ENCODE data around the gene SSU72. TPM values are rescaled to one million over a fixed set of nuclear protein-coding genes. Genes with fewer than 3 reads are reported as not detected.

SSU72 gene
- polyA plus RNA-seq, 1 donor (not counting 4 experiments of a cell fraction or from before 2014, with no cell fraction given), result 79.7 TPM

- no peaks in the 10 kb centered on the region for H3K27me3 ChIP-seq (ENCODE audit: control insufficient read depth, extremely low read depth, insufficient read depth, low read length)
- no peaks in the 10 kb centered on the region for H3K79me2 ChIP-seq (ENCODE audit: control insufficient read depth, insufficient read depth, low read length)
- no peaks in the 10 kb centered on the region for H4K20me1 ChIP-seq (ENCODE audit: control insufficient read depth, extremely low read depth, insufficient read depth, low read length)
- H3K9ac ChIP-seq (ENCODE audit: control insufficient read depth, extremely low read depth, insufficient read depth, low read length), result no peak overlapping the region
- H3K27ac ChIP-seq (ENCODE audit: control insufficient read depth, insufficient read depth, low read length), result no peak overlapping the region
- TF ChIP-seq CTCF (optimal IDR thresholded peaks at IDR 0.05 in 1 of 3, IDR thresholded peaks at IDR 0.05 in 1 of 3, conservative IDR thresholded peaks at IDR 0.05 in 1 of 3; ENCODE audit: extremely low read depth in 1 of 3, insufficient read depth in 2 of 3, low read length in 3 of 3) (no peak), EZH2 (IDR thresholded peaks at IDR 0.05; ENCODE audit: low read length) (no peak)
- peaks cover 11 to 15% of the 10 kb centered on the region in 2 experiments for H3K36me3 ChIP-seq (ENCODE audit: control insufficient read depth in 2 of 2, extremely low read depth in 1 of 2, insufficient read depth in 2 of 2, low read length in 2 of 2)
- FAIRE-seq (no peak), DNase-seq (ENCODE audit: low read depth, low spot score) (no peak)
- H3K9me3 ChIP-seq (ENCODE audit: control insufficient read depth, low read depth, low read length), result no peaks in the 10 kb centered on the region
- H3K4me2 ChIP-seq (ENCODE audit: control insufficient read depth, extremely low read depth, insufficient read depth, low read depth, low read length), result no peak overlapping the region
- H2AFZ ChIP-seq (ENCODE audit: control insufficient read depth, low read length), result no peak overlapping the region
- dilution Hi-C loops (cut with MboI; ENCODE audit: extremely low pct_ligation_motif_present, low sequenced_read_pairs), result no loop called here
- H3K4me1 ChIP-seq (ENCODE audit: control insufficient read depth, extremely low read depth, insufficient read depth, low read length), result no peaks in the 10 kb centered on the region
- H3K4me3 ChIP-seq (ENCODE audit: control insufficient read depth in 2 of 3, extremely low read depth in 1 of 3, insufficient read depth in 2 of 3, low read depth in 1 of 3, low read length in 3 of 3), result no peak overlapping the region
- H3K9me1 ChIP-seq (ENCODE audit: control insufficient read depth, extremely low read depth, insufficient read depth, low read length), result no peaks in the 10 kb centered on the region
Measured at GRCh38 chr1:1538334-1538733, 36.3 kb downstream of the SSU72 start.

GRCh38 chr1:1537626-1538250 lies 36.9 kb downstream of the SSU72 start:
- TF ChIP-seq EZH2 (IDR thresholded peaks at IDR 0.05; ENCODE audit: low read length) (no peak), CTCF (optimal IDR thresholded peaks at IDR 0.05 in 1 of 3, IDR thresholded peaks at IDR 0.05 in 1 of 3, conservative IDR thresholded peaks at IDR 0.05 in 1 of 3; ENCODE audit: extremely low read depth in 1 of 3, insufficient read depth in 2 of 3, low read length in 3 of 3) (no peak)
- H3K27me3 ChIP-seq (ENCODE audit: control insufficient read depth, extremely low read depth, insufficient read depth, low read length), result no peaks in the 10 kb centered on the region
- dilution Hi-C loops (cut with MboI; ENCODE audit: extremely low pct_ligation_motif_present, low sequenced_read_pairs), result no loop called here
- H3K79me2 ChIP-seq (ENCODE audit: control insufficient read depth, insufficient read depth, low read length), result no peaks in the 10 kb centered on the region
- H3K9ac ChIP-seq (ENCODE audit: control insufficient read depth, extremely low read depth, insufficient read depth, low read length), result no peak overlapping the region
- no peaks in the 10 kb centered on the region for H3K9me3 ChIP-seq (ENCODE audit: control insufficient read depth, low read depth, low read length)
- H3K9me1 ChIP-seq (ENCODE audit: control insufficient read depth, extremely low read depth, insufficient read depth, low read length), result no peaks in the 10 kb centered on the region
- H3K36me3 ChIP-seq (ENCODE audit: control insufficient read depth in 2 of 2, extremely low read depth in 1 of 2, insufficient read depth in 2 of 2, low read length in 2 of 2), result peaks cover 10 to 11% of the 10 kb centered on the region in 2 experiments
- H2AFZ ChIP-seq (ENCODE audit: control insufficient read depth, low read length), result no peak overlapping the region
- H3K27ac ChIP-seq (ENCODE audit: control insufficient read depth, insufficient read depth, low read length), result no peak overlapping the region
- no peak for DNase-seq (ENCODE audit: low read depth, low spot score)
- H3K4me1 ChIP-seq (ENCODE audit: control insufficient read depth, extremely low read depth, insufficient read depth, low read length), result no peaks in the 10 kb centered on the region
- no peaks in the 10 kb centered on the region for H4K20me1 ChIP-seq (ENCODE audit: control insufficient read depth, extremely low read depth, insufficient read depth, low read length)
- H3K4me2 ChIP-seq (ENCODE audit: control insufficient read depth, extremely low read depth, insufficient read depth, low read depth, low read length), result no peak overlapping the region
- H3K4me3 ChIP-seq (ENCODE audit: control insufficient read depth in 2 of 3, extremely low read depth in 1 of 3, insufficient read depth in 2 of 3, low read depth in 1 of 3, low read length in 3 of 3), result no peak overlapping the region
- FAIRE-seq, result no peak

Data from keratinocyte (primary cell).